Epithelial cell of esophagus (primary cell): ENCODE data around the gene HCN1.

Experiments used
- DNase-seq: peaks from one replicate; pipeline ENCODE4 v3.0.0; 2010; ENCODE audit warnings: low read depth
- H3K4me3 ChIP-seq: 2 replicates; pipeline ENCODE4 v1.5.1; 2011; ENCODE audit warnings: mild to moderate bottlenecking, low read length, control low read depth
- TF ChIP-seq, protein P1 (sequence below): IDR thresholded peaks from 2 replicates; pipeline ENCODE4 v1.5.1; 2011; ENCODE audit warnings: low read depth, mild to moderate bottlenecking, low read length, control low read depth, inconsistent platforms; ENCODE audit not compliant: insufficient read depth; ENCODE audit errors: missing control alignments

Gene HCN1

DNA sequence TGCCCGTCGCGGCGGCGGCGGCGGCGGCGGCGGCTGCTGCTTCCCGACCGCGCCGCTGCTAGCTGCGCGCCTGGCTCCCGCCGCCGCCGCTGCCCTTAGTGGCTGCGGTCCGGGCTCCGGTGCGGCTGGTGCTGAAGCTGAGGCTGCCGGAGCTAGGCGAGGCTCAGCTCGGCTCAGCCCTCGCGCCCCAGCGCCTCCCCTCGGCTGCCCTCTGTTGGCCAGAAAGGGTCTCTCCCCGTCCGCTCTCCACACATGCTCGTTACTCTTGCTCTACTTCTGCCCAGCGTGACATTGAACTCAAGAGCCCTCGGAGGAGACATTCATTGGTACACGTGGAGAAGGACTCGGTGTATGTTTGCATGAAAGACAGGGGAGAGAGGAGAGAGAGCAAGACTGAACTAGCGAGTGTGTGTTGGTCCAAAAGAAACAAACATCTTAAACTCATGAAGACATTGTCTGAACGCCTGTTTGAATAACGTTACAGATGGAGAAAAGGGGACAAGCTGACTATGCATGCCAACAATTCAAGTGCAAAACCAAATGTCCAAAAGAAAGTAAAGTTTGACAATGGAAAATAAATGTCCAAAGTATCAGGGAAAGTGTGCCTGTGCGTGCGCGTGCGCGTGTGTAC lies at the start of gene HCN1:
Gene HCN1 (minus strand): TSS at position 175 of the 631 bp plus-strand sequence.
- H3K4me3 ChIP-seq = no peak within 1 kb of the TSS
- TF ChIP-seq, protein P1, sequence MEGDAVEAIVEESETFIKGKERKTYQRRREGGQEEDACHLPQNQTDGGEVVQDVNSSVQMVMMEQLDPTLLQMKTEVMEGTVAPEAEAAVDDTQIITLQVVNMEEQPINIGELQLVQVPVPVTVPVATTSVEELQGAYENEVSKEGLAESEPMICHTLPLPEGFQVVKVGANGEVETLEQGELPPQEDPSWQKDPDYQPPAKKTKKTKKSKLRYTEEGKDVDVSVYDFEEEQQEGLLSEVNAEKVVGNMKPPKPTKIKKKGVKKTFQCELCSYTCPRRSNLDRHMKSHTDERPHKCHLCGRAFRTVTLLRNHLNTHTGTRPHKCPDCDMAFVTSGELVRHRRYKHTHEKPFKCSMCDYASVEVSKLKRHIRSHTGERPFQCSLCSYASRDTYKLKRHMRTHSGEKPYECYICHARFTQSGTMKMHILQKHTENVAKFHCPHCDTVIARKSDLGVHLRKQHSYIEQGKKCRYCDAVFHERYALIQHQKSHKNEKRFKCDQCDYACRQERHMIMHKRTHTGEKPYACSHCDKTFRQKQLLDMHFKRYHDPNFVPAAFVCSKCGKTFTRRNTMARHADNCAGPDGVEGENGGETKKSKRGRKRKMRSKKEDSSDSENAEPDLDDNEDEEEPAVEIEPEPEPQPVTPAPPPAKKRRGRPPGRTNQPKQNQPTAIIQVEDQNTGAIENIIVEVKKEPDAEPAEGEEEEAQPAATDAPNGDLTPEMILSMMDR = peak; percentile 70
- peak; percentile 82 for DNase-seq

DNA sequence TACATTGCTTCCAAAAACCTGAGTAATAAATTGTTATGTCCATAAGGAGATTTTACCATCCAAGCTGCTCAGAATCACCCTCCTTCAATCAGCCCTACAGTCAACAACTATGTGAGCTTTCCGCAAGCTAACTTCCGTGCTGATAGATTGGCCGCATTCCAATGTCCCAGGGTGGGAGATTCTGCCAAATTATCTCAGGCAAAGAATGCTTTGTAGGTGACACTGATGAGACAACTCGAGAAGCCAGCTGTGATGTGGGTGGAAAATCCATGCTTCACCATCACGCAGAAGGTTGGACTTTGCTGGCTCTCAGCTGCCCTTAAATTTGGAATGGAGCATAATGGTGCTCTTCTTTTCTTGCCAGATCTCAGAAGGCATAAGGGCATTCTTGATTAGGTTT lies 44.9 kb upstream of the HCN1 start:
- TF ChIP-seq, protein P1 = no peak
- no peak overlapping the region for H3K4me3 ChIP-seq
- no peak for DNase-seq

DNA sequence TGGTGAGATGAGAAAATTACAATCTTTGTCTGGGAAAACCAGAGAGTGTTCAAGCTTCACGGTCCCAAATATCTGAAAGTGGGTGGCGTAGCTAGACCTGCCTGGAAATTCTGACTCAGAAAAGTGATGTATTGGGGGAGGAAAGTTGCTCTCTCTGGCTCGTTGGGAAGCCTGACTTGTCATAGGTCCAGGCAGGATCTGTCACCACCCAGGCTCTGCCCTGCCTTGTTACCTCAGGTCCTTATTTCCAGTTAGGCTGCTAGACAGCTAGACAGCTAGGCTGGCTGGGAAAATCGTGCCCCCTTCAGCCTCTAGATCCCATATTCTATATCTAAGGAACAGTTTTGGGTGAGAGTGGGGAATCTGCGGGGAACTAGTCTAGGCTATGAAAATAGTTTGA lies 41.0 kb upstream of the HCN1 start:
- TF ChIP-seq, protein P1 = no peak
- no peak for DNase-seq
- no peak overlapping the region for H3K4me3 ChIP-seq

DNA sequence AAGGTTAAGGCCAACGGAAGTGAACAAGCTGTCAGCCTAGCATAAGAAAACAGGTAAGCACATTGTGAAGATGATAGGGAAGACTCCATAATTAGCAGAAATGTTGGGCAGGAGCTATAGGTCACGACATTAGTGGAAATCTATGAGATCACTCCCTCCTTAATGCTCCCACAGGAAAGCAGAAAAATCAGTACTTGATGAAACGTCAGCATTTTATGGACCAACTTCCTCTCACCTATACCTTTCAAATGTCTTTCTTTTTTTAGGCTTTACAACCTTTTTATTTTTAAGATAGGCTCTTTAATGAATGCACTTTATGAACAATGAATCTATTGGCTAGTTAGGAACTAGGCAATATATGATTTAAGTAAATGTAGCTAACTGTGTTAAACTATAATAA lies 29.4 kb upstream of the HCN1 start:
- H3K4me3 ChIP-seq = no peak overlapping the region
- TF ChIP-seq, protein P1 = no peak
- DNase-seq = no peak

DNA sequence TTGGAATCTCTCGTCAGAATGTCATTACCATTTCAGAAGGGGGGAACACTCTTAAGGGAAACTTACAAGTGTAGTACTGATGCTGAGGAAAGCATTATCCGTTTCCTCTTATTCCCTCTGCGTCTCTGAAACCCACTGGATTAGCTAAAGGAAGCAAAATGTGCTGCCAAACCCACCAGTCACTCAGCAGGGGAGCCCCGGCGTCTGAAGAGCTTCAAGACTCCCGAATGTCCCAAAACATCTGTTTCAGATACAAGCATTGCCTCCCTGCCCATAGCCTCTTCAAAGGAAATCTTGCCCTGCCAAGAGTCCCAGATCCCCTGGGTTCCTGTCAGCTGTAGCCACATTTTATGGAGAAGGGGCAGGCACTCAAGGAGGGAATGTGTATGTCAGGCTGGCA lies 1.0 kb upstream of the HCN1 start:
- DNase-seq = no peak
- H3K4me3 ChIP-seq = no peak overlapping the region
- TF ChIP-seq, protein P1 = no peak

DNA sequence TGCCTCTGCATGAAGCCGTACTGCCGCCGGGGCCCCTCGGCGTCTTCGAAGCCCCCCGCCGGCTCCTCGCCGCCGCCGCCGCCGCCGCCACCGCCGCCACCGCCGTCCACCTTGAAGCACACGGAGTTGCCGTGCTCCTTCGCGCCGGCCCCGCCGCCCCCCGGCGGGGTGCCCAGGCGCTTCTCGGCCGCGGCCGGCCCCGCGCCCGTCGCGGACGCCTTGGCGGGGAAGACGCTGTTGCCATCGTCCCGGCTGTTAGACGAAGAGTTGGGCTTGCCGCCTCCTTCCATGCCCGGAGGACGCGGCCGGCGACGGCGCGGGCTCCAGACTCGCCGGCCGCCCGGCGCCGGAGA lies 400 bp downstream of the HCN1 start:
- TF ChIP-seq, protein P1 = no peak
- no peak for DNase-seq

More for the DNA sequence above, 400 bp downstream of the HCN1 start:
- H3K4me3 ChIP-seq = no peak overlapping the region
